ENCODE results near the gene NCBP3.

The NCBP3 gene

GRCh38 chr17:3804503-3804931 is 41.5 kb downstream of the NCBP3 start:
- ChIA-PET CTCF (interaction anchor here (0.7 to 1.7 kb wide), 3 partner anchors 16 to 68 kb away, joined by 3 to 4 read pairs (median 4); no protein-coding TSS in a partner anchor), POLR2A (ENCODE audit: low non-redundant PET) (no interaction called here)
- H3K27ac ChIP-seq = no peak overlapping the region; the same call in 1 of the 2 replicates
- no peak for TF ChIP-seq CTCF (conservative IDR thresholded peaks at IDR 0.05; ENCODE audit: low read depth)
- no peak for DNase-seq (ENCODE audit: low spot score)

GRCh38 chr17:3803308-3803640 is 42.8 kb downstream of the NCBP3 start:
- no peak for DNase-seq (ENCODE audit: low spot score)
- CTCF ChIA-PET = interaction anchor here (1.7 kb wide), 1 partner anchor 66 kb away, joined by 4 read pairs; no protein-coding TSS in a partner anchor
- no peak overlapping the region for H3K27ac ChIP-seq
- POLR2A ChIA-PET (ENCODE audit: low non-redundant PET) = no interaction called here
- no peak for TF ChIP-seq CTCF (conservative IDR thresholded peaks at IDR 0.05; ENCODE audit: low read depth)

GRCh38 chr17:3802461-3803307 is 43.4 kb downstream of the NCBP3 start:
- no peak for DNase-seq (ENCODE audit: low spot score)
- peak overlapping the region; percentile 30 for H3K27ac ChIP-seq
- ChIA-PET POLR2A (ENCODE audit: low non-redundant PET) (no interaction called here), CTCF (no interaction called here)
- TF ChIP-seq CTCF (conservative IDR thresholded peaks at IDR 0.05; ENCODE audit: low read depth) = no peak

- POLR2A ChIA-PET (ENCODE audit: low non-redundant PET) = interaction anchor here (0.6 kb wide), 1 partner anchor 209 kb away, joined by 3 read pairs; no protein-coding TSS in a partner anchor
- no peak overlapping the region for H3K27ac ChIP-seq
- CTCF ChIA-PET = interaction anchor here (0.7 kb wide), 1 partner anchor 26 kb away, joined by 3 read pairs; no protein-coding TSS in a partner anchor
- no peak for DNase-seq (ENCODE audit: low spot score)
- TF ChIP-seq CTCF (conservative IDR thresholded peaks at IDR 0.05; ENCODE audit: low read depth) = no peak
Observed at GRCh38 chr17:3801792-3802191, 44.3 kb downstream of the NCBP3 start.

GRCh38 chr17:3801347-3801746 is 44.7 kb downstream of the NCBP3 start:
- CTCF ChIA-PET = interaction anchor here (0.7 to 1.2 kb wide), 2 partner anchors 26 to 64 kb away, joined by 3 to 4 read pairs; no protein-coding TSS in a partner anchor
- no peak for DNase-seq (ENCODE audit: low spot score)
- no peak overlapping the region for H3K27ac ChIP-seq
- no peak for TF ChIP-seq CTCF (conservative IDR thresholded peaks at IDR 0.05; ENCODE audit: low read depth)
- POLR2A ChIA-PET (ENCODE audit: low non-redundant PET) = interaction anchor here (0.6 kb wide), 1 partner anchor 209 kb away, joined by 3 read pairs; no protein-coding TSS in a partner anchor

- CTCF ChIA-PET = interaction anchor here (0.7 to 1.2 kb wide), 2 partner anchors 27 to 63 kb away, joined by 3 to 4 read pairs; no protein-coding TSS in a partner anchor
- no peak for TF ChIP-seq CTCF (conservative IDR thresholded peaks at IDR 0.05; ENCODE audit: low read depth)
- POLR2A ChIA-PET (ENCODE audit: low non-redundant PET) = interaction anchor here (0.6 kb wide), 1 partner anchor 210 kb away, joined by 3 read pairs; no protein-coding TSS in a partner anchor
Observed at GRCh38 chr17:3800362-3801271, 45.4 kb downstream of the NCBP3 start, which contains the start of gene ITGAE. ITGAE (minus strand) TSS chr17:3801188; CDS start chr17:3801144, 44 bp downstream.

More at GRCh38 chr17:3800362-3801271, 45.4 kb downstream of the NCBP3 start, which contains the start of gene ITGAE:
- H3K27ac ChIP-seq = no peak within 1 kb of the TSS
- no peak for DNase-seq (ENCODE audit: low spot score)

Data from RWPE1 (cell line).